GM18868 (cell line): Measurements from ENCODE around the gene RSPO3.

Experiments
- ATAC-seq: cut with Tn5 transposase; IDR thresholded peaks from one replicate; pipeline ENCODE4 v1.9.1; 2021; ENCODE audit warnings: mild to moderate bottlenecking, moderate library complexity; ENCODE audit not compliant: unreplicated experiment

The RSPO3 gene

GRCh38 chr6:127110712-127111111 lies 7.8 kb upstream of the RSPO3 start:
- ATAC-seq = no peak

GRCh38 chr6:127111526-127111925 lies 6.9 kb upstream of the RSPO3 start:
- ATAC-seq = no peak

GRCh38 chr6:127114214-127114760 lies 4.2 kb upstream of the RSPO3 start:
- ATAC-seq = no peak

- ATAC-seq = no peak
These were observed 3.3 kb upstream of the RSPO3 start for GRCh38 chr6:127115084-127115655.

- ATAC-seq = no peak
These were observed 2.7 kb upstream of the RSPO3 start for GRCh38 chr6:127115746-127116145.

- ATAC-seq = no peak
These were observed 533 bp upstream of the RSPO3 start for GRCh38 chr6:127117979-127118297.

- peak; percentile 44 for ATAC-seq
These were observed 891 bp downstream of the RSPO3 start for GRCh38 chr6:127119102-127120022.

- peak; percentile 1 for ATAC-seq
These were observed 1.7 kb downstream of the RSPO3 start for GRCh38 chr6:127120023-127120786.

- peak; percentile 87 for ATAC-seq
These were observed 2.5 kb downstream of the RSPO3 start for GRCh38 chr6:127120787-127121636.

GRCh38 chr6:127121637-127121960 lies 3.1 kb downstream of the RSPO3 start:
- no peak for ATAC-seq

GRCh38 chr6:127124172-127124571 lies 5.7 kb downstream of the RSPO3 start:
- no peak for ATAC-seq

GRCh38 chr6:127124680-127125079 lies 6.2 kb downstream of the RSPO3 start:
- no peak for ATAC-seq

- ATAC-seq = no peak
These were observed 9.6 kb downstream of the RSPO3 start for GRCh38 chr6:127128066-127128465.

GRCh38 chr6:127129251-127129650 lies 10.8 kb downstream of the RSPO3 start:
- ATAC-seq = no peak

GRCh38 chr6:127131275-127131674 lies 12.8 kb downstream of the RSPO3 start:
- ATAC-seq = no peak

- ATAC-seq = no peak
These were observed 13.4 kb downstream of the RSPO3 start for GRCh38 chr6:127131772-127132376.

- ATAC-seq = no peak
These were observed 15.7 kb downstream of the RSPO3 start for GRCh38 chr6:127134136-127134535.

GRCh38 chr6:127136786-127137185 lies 18.3 kb downstream of the RSPO3 start:
- no peak for ATAC-seq

GRCh38 chr6:127146932-127147331 lies 28.5 kb downstream of the RSPO3 start:
- ATAC-seq = no peak

- no peak for ATAC-seq
These were observed 29.1 kb downstream of the RSPO3 start for GRCh38 chr6:127147534-127147933.
